Measurements from ENCODE around the gene TARM1.
A peak's percentile ranks its signal among the peaks of the same experiment; 100 is the strongest.

TARM1 gene

DNA sequence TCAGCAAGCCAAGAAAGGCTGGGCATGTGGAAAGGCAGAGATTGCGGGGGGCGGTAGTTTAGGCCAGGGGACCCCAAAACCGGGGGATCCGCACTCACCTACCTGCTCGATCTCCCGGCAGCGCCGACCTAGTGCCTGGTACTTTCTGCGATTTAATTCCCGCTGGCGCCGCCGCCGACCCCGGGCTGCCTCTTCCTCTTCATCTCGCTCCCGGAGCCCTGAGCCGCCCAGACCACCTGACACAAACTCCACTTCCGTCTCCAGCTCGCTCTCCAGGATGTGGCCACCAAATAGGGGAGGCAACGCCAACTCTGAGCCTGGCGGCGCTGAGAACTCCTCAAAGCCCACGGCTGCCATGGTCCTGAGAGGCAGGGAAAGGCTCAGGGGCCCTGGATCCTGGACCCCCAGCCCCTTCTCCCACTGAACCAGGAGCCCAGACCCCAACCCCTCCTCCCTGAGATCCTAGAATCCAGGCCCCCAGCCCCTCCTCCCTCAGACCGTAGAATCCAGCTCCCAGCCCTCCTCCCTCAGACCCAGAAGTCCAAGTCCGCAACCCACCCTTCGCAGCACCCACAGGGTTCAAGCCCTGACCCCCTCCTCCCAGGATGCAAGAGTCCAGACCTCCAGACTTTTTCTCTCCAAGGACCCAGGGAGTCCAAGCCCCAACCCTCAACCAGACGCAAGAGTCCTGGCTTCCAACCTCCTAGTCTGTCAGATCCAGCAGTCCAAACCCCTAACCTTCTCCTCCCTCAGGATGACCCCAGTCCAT is 33.4 kb upstream of the TARM1 start:
- H3K27ac ChIP-seq (ENCODE audit: extremely low read depth, low read depth, low read length), result peak overlapping the region; percentile 80; the same call in 1 of the 2 replicates
- TF ChIP-seq BCL11B (tag by site-specific recombination; IDR thresholded peaks at IDR 0.05; ENCODE audit: low read depth) (no peak), TRIM28 (IDR thresholded peaks at IDR 0.05; ENCODE audit: borderline replicate concordance, low read length) (no peak), ZNF292 (tag by site-specific recombination; IDR thresholded peaks at IDR 0.05; ENCODE audit: borderline replicate concordance, low read depth) (no peak), ZNF175 (tag by site-specific recombination; IDR thresholded peaks at IDR 0.05) (no peak)
- TF ChIP-seq, protein P1, sequence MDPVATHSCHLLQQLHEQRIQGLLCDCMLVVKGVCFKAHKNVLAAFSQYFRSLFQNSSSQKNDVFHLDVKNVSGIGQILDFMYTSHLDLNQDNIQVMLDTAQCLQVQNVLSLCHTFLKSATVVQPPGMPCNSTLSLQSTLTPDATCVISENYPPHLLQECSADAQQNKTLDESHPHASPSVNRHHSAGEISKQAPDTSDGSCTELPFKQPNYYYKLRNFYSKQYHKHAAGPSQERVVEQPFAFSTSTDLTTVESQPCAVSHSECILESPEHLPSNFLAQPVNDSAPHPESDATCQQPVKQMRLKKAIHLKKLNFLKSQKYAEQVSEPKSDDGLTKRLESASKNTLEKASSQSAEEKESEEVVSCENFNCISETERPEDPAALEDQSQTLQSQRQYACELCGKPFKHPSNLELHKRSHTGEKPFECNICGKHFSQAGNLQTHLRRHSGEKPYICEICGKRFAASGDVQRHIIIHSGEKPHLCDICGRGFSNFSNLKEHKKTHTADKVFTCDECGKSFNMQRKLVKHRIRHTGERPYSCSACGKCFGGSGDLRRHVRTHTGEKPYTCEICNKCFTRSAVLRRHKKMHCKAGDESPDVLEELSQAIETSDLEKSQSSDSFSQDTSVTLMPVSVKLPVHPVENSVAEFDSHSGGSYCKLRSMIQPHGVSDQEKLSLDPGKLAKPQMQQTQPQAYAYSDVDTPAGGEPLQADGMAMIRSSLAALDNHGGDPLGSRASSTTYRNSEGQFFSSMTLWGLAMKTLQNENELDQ (tag by site-specific recombination; IDR thresholded peaks at IDR 0.05; ENCODE audit: low read depth), result no peak
- H3K9me3 ChIP-seq (ENCODE audit: control insufficient read depth, insufficient read depth, low read depth, low read length), result no peaks in the 10 kb centered on the region
- H3K4me1 ChIP-seq (ENCODE audit: control insufficient read depth, insufficient read depth, low read length), result peaks cover 7% of the 10 kb centered on the region
- CTCF ChIA-PET, result interaction anchor here (0.6 to 1.5 kb wide), 6 partner anchors 42 to 301 kb away, joined by 3 read pairs; partner anchors contain the start of genes MBOAT7 and TTYH1
- H3K36me3 ChIP-seq (ENCODE audit: control insufficient read depth in 2 of 2, insufficient read depth in 1 of 2, low read length in 2 of 2), result peaks cover 46 to 52% of the 10 kb centered on the region in 2 experiments
- POLR2A ChIA-PET, result interaction anchor here (0.6 to 6.2 kb wide), 18 partner anchors 8 to 1572 kb away, joined by 3 to 116 read pairs (median 5); partner anchors contain the start of genes CNOT3, LENG1, LENG8 and MBOAT7
- H3K4me3 ChIP-seq (ENCODE audit: low read depth, low read length), result peak overlapping the region; percentile 95

DNA sequence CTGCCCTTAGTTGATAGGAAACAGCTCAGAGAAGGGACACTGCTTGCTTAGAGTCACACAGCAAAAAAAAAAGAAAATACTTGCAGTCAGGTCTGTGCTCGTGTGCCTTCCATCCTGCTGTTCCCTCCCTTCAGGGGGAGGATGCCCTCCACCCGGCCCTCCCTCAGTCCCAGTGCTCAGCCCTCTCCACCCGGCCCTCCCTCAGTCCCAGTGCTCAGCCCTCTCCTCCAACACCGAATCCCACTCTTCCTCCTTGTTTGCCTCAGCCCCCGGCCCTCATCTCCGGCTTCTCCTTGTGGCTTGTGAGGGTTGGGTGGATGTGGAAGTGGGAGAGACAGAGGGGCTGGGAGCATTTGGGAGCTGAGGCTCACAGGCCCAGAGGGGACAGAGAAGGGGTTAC is 28.5 kb upstream of the TARM1 start:
- H3K9me3 ChIP-seq (ENCODE audit: control insufficient read depth, insufficient read depth, low read depth, low read length), result no peaks in the 10 kb centered on the region
- ChIA-PET CTCF (no interaction called here), POLR2A (interaction anchor here (0.6 kb wide), 1 partner anchor 27 kb away, joined by 4 read pairs; the partner anchor contains the start of gene CNOT3)
- no peak for TF ChIP-seq ZNF76 (tag by site-specific recombination; IDR thresholded peaks at IDR 0.05; ENCODE audit: borderline replicate concordance, low read depth)
- peak; percentile 42; the same call in 1 of the 2 replicates for TF ChIP-seq EGR2 (tag by site-specific recombination; IDR thresholded peaks at IDR 0.05; ENCODE audit: low read depth)
- TF ChIP-seq, protein P2, sequence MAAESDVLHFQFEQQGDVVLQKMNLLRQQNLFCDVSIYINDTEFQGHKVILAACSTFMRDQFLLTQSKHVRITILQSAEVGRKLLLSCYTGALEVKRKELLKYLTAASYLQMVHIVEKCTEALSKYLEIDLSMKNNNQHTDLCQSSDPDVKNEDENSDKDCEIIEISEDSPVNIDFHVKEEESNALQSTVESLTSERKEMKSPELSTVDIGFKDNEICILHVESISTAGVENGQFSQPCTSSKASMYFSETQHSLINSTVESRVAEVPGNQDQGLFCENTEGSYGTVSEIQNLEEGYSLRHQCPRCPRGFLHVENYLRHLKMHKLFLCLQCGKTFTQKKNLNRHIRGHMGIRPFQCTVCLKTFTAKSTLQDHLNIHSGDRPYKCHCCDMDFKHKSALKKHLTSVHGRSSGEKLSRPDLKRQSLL (tag by site-specific recombination; IDR thresholded peaks at IDR 0.05), result peak; percentile 25; the same call in 1 of the 2 replicates
- no peak for TF ChIP-seq ZNF311 (tag by site-specific recombination; IDR thresholded peaks at IDR 0.05; ENCODE audit: borderline replicate concordance)
- TF ChIP-seq ZNF561 (tag by site-specific recombination; IDR thresholded peaks at IDR 0.05; ENCODE audit: borderline replicate concordance), result no peak
- TF ChIP-seq ZNF571 (tag by site-specific recombination; IDR thresholded peaks at IDR 0.05), result no peak
- TF ChIP-seq ZFP41 (tag by site-specific recombination; IDR thresholded peaks at IDR 0.05; ENCODE audit: borderline replicate concordance), result no peak
- TF ChIP-seq, protein P3, sequence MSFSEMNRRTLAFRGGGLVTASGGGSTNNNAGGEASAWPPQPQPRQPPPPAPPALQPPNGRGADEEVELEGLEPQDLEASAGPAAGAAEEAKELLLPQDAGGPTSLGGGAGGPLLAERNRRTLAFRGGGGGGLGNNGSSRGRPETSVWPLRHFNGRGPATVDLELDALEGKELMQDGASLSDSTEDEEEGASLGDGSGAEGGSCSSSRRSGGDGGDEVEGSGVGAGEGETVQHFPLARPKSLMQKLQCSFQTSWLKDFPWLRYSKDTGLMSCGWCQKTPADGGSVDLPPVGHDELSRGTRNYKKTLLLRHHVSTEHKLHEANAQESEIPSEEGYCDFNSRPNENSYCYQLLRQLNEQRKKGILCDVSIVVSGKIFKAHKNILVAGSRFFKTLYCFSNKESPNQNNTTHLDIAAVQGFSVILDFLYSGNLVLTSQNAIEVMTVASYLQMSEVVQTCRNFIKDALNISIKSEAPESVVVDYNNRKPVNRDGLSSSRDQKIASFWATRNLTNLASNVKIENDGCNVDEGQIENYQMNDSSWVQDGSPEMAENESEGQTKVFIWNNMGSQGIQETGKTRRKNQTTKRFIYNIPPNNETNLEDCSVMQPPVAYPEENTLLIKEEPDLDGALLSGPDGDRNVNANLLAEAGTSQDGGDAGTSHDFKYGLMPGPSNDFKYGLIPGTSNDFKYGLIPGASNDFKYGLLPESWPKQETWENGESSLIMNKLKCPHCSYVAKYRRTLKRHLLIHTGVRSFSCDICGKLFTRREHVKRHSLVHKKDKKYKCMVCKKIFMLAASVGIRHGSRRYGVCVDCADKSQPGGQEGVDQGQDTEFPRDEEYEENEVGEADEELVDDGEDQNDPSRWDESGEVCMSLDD (tag by site-specific recombination; IDR thresholded peaks at IDR 0.05), result no peak
- peaks cover 80 to 81% of the 10 kb centered on the region in 2 experiments for H3K36me3 ChIP-seq (ENCODE audit: control insufficient read depth in 2 of 2, insufficient read depth in 1 of 2, low read length in 2 of 2)
- no peak overlapping the region for H3K4me3 ChIP-seq (ENCODE audit: low read depth, low read length)
- H3K4me1 ChIP-seq (ENCODE audit: control insufficient read depth, insufficient read depth, low read length), result peaks cover 3% of the 10 kb centered on the region; the same call in 1 of the 2 replicates
- H3K27ac ChIP-seq (ENCODE audit: extremely low read depth, low read depth, low read length), result 0 out of 2 replicates have a peak overlapping the region, but pooled peaks have one; percentile 9

Data from HEK293 (cell line).